Epidermal melanocyte (primary cell): ENCODE data around the gene MINDY2.

Experiments used
- DNase-seq: peaks from one replicate; pipeline ENCODE4 v3.0.0; 2011; ENCODE audit warnings: low spot score; ENCODE audit not compliant: insufficient read length

The MINDY2 gene, protein sequence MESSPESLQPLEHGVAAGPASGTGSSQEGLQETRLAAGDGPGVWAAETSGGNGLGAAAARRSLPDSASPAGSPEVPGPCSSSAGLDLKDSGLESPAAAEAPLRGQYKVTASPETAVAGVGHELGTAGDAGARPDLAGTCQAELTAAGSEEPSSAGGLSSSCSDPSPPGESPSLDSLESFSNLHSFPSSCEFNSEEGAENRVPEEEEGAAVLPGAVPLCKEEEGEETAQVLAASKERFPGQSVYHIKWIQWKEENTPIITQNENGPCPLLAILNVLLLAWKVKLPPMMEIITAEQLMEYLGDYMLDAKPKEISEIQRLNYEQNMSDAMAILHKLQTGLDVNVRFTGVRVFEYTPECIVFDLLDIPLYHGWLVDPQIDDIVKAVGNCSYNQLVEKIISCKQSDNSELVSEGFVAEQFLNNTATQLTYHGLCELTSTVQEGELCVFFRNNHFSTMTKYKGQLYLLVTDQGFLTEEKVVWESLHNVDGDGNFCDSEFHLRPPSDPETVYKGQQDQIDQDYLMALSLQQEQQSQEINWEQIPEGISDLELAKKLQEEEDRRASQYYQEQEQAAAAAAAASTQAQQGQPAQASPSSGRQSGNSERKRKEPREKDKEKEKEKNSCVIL

DNA sequence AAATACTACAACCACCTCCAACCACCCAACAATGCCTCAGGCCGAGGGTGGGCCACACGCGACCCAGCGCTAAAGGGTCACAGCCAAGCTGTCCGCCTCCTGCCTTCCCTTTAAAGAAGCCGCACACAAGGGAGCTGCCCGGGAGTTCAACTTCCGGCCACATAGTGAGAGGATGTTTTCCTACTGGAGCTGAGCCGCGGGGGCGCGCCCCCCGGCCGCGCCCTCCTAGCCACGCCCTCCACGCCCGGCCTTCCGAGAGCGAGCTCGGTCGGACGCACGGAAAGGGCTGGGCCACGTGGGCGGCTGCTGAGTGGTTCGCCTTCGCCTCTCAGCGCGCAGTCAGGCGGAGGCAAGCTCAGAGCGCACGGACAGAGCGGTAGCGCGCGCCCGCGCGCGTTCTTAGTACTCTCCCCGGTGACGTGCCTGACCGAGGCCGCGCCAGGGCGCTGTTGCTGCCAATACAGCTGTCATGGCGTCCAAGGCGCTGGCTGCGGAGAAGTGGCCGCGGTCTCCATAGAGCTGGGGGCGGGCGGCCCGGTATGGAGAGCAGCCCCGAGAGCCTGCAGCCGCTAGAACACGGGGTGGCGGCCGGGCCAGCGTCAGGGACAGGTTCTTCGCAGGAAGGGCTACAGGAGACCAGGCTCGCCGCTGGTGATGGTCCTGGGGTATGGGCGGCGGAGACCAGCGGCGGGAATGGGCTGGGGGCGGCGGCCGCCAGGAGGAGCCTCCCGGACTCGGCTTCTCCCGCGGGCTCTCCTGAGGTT lies at the start of gene MINDY2:
Gene MINDY2 (plus strand): TSS at position 446 of the 764 bp plus-strand sequence. CDS start 94 bp downstream, at position 540.
- peak; percentile 91 for DNase-seq

DNA sequence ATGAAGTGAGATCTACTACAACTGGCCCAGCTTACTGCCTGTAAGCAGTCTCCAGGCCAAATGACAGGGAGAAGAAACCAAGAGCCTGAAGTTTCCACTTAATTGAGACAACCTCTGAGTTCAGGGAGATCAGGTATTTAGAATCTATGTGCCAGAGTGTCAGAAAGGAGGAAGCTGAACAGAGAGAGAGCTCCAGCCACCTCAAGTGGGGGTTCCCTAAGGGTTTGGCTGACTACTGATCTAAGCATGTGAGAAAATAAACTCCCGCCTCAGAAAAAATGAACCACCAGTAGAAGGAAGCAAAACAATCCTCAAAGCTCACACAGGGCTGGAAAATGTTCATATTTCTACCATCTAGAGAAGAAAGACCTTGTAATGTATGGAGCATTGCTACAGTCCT lies 46.6 kb upstream of the MINDY2 start:
- no peak for DNase-seq

DNA sequence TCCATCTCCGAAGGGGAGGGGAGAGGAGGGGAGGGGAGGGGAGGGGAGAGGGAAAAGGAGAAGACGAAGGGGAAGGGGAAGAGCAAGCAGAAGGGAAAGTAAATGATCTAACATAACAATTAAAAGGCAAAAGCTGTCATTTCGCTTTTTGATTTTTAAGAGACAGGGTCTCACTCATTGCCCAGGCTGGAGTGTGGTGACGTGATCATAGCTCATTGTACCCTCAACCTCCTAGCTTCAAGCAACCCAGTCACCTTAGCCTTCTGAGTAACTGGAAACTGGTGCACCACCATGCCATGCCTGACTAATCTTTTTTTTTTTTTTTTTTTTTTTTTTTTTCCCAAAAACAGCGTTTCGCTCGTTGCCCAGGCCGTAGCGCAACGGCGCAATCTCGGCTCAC lies 44.2 kb upstream of the MINDY2 start:
- DNase-seq: no peak

DNA sequence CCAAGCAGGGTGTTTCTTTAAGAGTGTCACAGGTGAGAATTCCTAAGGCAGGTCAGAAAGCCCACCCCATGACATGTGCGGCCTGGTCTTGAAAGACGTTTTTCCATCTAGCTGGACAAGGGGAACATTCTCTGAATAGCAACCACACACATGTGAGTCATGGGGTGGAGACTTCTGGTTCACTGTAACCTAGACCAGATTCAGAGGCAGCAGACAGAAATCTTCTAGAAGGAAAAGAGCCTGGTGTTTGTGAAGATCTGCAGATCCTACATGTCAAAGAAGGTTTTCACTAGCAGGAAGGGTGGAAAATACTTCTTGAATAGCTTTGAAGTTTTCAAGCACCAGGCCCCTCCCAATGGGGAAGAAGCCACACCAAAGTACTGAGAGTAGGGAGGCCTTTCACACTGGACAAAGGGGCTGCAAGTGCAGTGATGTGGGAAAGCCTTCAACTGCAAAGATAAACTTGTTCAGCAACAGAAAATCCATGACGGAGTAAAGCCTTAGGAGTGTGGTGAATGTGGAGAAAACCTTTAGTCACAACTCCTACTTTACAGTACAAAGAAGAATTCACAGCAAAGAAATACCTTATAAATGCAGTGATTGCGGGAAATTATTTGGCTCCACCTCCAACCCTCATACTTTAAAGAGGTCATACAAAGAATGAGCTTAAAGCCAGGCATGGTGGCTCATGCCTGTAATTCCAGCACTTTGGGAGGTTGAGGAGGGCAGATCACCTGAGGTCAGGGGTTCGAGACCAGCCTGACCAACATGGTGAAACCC lies 39.2 kb upstream of the MINDY2 start:
- peak; percentile 22 for DNase-seq

DNA sequence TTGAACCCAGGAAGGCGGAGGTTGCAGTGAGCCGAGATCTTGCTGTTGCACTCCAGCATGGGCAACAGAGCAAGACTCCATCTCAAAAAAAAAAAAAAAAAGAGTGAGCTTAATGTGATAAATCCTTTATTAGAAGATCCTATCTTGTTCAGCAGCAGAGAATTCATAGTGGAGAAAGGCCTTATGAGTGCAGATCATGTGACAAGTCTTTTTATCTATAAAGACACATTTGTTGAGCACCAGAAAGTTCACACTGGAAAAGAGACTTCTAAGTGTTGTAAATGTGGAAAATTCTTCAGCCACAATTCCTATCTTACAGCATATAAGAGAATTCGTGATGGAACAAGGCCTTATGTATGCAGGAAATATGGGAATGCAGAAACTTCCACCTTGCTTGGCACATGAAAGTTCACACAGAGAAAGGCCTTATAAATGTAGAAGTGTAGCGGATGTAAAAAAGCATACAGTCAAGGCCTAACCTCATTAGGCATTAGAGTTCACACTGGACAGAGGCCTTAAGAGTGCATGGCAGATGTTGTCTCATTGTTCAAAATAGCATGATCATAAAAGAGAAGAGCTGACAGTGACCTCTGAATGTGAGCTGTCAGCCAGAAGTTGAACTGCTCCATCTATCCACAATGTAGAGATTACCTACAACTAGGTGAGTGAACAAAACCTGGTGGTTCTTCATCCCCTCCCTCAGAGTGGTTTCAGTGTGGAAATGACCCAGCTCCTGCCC lies 38.3 kb upstream of the MINDY2 start:
- no peak for DNase-seq

DNA sequence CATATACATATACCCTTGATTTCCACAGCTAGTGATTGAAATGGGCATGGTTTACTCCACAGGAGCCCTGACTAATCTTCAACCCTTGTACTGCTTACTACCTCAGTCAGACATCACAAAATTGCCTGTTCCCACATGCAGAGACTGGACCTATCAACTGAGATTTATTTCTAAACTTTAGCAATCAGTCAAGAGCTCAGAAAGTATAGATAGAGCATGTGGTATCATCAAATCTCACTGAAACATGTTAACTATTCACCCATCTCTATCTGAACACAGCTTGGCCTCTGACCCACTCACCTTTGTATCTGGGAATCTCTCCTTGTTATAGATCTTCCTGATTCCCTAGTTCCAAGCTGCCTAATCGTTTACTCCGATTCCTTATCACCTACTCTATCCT lies 36.2 kb upstream of the MINDY2 start:
- DNase-seq: no peak

DNA sequence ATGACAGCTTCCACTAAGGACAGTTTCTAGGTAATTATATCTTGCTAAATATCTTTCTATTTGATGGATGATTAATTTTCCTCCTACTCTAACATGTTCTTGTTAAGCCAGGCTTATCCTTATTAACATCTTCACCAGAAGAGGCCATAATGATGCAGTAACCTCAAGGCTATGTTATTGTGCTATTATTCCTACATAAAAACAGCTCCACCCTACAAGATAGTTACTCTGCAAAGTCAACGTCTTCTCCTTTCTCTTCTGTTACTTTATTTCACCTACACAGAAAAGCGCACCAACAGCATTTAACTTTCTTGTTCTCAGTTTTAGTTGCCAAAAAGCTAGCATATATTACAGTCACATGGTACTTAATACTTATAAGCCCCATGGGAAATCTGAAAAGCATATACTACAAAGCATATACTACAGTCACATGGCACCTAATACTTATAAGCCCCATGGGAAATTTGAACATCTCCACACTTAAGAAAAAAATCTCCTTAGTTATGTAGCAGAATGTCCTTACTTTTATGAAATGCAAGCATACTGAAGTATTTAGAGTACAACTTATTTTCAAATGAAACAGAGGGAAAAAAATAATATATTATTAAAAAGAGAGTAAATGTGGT lies 35.0 kb upstream of the MINDY2 start:
- no peak for DNase-seq

DNA sequence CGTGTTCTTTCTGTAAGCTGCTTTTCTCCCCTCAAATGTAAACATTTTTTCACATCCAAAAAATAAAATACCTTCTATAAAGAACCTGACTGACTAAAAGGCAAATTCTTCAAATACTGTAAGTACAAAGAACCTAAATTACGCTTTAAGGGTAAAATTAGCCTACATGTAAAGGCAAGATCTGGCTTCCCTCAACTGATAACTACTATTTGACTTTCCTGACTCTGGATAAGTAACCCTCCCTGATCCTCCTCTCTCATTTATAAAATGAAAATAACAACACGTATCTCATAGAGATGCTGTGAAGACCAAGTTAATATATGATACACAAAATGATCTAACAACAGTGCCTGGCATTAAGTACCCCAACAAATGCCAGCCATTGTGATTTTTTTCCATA lies 33.8 kb upstream of the MINDY2 start:
- no peak for DNase-seq

DNA sequence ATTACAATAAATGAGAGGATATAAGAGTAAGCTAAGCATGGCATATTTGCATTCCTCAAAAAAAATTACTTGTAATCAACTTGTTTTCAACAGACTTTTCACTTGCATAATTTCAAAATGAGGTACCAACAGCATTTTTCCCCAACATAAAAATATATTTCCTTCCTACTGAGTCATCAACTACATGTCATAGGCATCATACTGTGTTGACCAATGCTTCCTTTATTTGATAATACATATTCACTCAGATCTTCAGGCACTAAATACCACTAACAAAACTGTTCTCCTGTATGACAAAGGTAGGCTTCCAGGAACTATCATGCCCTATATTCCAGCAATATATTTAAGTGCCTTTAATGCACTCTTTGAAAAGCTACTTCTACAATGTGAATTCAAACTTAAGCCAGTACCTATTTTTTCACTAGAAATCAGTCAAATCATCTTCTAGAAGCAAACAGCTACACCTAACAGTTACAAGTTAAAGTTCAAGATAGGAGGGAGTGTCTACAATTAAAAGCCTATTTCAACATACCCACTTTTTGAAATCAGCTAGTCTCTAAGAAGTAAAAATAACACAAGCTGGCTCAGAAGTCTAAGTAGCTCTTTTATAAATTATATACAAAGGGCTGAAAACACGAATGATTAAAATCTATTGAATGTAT lies 32.9 kb upstream of the MINDY2 start:
- no peak for DNase-seq

DNA sequence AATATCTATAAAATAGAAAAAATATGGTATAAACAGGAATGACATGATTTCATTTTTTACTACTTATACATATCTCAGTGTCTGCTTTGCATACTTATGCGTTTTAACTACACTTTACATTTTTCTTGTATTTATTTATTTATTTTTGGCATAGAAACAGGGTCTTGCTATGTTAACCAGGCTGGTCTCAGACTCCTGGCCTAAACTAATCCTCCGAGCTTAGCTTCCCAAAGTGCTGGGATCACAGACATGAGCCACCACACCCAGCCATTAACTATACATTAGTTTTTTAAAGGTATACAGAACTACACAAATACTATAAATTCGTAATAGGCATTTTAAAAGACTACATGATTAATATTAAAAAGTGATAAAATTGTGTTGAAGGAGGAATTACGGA lies 30.7 kb upstream of the MINDY2 start:
- DNase-seq: no peak

DNA sequence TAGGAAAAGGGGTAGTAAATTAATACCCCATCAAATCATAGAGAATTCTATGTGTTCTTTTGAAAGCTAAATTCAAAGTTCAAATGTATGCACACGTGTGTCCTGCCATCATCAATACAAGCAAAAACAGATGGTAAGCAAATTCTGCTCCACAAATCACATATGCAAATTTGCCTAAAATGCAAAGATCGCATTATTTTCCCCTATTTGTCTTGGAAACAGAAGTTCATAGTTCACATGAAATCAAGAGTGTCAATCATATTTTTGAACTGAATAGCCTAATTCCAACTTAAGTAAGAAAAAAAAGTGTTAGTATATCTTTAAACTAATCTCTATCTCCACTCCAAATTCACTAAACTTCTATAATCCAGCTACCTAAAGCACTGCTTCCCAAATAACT lies 30.1 kb upstream of the MINDY2 start:
- no peak for DNase-seq

DNA sequence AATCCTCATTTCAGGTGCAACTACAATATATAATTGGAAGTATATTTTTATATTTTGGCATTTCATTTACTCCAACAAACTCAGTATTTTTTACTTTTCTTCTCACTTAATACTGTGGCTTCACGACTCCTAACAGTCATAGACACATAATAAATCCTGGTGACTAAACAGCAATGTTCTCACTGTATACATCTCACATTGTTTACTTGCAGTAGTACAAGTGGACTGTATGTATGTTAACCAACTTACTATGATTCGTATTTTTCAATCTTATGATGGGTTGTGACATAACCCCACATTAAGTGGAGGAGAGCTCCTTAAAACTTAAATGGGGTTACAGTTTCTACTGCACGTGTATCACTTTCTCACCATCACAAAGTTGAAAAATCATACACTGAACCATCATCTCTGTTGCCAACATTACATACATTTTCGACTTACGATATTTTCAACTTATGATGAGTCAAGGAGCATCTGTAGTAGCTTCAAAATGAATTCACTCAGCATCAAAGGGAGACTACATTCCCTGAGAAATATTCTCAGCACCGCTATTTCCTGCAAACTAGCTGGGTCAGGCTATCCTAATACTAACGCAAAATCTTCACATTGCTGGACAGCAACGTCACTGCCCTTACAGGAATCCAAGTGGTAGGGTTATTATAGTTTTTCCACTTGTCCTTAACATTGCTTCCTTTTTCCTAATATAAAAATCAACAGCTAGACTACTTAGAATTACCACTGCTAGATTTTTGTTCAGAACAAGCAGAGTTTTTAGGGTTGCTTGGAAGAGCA lies 28.9 kb upstream of the MINDY2 start:
- peak; percentile 27 for DNase-seq

DNA sequence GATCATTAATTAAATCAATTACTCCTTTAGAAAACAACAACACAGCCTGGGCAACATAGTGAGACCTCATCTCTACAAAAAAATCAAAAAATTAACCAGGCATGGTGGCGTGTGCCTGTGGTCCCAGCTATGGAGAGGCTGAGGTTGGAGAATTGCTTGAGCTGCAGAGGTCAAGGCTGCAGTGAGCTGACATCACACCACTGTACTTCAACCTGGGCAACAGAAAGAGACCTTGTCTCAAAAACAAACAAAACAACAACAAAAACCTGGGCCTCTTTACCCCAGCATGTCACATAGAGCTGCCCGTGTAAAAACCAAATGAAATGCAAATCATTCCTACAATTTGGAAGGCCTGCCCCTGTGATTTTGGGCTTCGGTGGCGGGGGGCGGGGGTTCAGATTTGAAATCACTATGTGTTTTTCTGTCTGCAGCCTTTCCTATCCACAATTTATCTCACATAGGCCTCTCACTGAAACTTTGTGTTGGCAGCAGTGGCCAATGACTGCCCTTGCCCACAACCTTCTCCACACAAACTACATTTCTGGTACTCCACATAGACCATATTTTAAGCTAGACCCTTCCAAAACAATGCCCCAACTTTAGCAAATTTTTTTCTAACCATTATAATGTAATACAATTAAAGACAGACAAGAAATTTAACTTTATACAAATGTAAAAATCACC lies 28.1 kb upstream of the MINDY2 start:
- DNase-seq: no peak

DNA sequence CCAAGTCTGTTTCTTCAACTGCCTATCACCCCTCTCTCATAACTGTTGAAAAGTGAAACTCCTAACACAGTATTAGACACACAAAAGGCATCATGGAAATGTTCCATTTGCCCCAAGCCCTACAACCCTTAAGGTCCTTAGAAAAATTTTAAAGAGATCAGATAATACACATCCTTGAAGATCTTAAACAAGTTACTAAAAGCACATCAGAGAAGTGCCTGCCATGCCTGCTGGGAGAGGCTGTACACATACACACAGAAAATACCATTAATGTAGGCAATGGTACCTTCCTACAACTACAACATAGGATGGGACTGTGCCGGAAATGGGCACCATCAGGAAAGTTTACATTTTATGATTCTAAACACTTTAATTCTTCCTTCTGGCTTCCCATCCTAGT lies 24.9 kb upstream of the MINDY2 start:
- no peak for DNase-seq

DNA sequence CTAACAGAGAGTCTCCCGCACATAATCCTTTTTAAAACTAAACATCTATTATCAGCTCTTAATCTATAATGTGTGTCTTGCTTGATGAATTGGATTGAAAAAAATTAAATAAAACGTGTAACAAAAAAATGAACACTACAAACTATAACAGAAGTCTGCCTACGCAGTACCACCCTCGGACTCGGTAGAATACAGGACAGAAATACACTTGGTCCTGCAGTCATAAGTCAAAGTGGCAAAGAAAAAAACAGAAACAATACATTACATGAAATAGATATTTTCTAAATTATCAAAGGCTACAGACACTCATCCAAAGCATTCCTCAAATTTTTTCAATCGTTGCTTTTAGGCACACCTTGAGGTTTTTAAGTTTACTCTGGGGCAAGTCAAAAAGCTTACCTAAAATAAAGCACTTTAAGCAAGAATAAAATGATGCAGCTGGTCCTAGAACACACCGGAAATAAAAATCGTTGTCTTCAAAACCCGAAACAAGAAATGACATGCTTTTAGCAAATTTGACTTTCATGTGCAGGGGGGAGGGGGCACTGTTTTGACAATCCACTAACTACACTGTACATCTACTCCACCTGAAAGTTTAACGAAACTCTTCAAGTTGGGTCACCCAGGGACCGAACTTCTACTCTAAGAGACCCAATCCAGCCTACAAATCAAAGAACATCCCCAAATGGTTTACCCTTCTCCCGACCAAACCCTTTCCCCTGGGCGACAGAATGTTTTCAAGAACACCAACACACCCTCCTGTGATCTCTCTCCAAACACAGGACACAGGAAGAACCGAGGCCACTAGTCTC lies 22.9 kb upstream of the MINDY2 start:
- DNase-seq: no peak

DNA sequence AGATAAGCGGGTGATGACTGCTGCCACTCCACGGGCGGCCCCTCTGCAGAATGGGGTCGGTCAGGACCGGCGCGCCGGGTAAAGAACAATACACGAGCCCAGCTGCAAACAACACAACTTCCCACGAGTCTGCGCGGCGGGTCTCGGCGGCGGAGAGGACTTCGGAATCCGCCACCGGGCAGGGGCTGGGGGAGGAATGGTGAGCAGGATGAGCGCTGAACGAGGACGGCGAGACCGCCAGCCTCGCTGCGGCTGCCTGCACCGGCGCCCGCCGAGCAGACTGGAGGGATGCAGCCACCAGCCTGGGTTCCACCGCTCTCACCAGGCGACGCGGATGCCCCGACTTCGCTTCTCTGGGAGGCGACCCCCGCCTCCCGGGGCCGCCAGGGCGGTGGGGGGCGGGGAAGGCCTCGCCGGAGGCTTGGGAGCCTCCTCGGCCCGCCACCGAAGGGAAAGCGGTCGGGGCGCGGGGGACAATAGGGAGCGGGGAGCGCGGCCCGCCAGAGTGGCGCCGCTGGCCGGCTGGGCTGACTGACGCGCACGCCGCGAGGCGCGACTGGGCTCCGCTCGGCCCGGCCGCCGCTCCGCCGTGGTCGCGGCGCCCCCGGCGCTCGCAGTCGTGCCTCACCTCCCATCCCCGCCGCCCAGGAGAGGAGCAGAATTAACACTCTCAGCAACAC lies 22.1 kb upstream of the MINDY2 start:
- no peak for DNase-seq
